ENCODE measurements around the gene QKI.
"Not testable (repeated sequence)": the region's sequence is repeated elsewhere in the genome, so short reads cannot be mapped to it uniquely, and the experiment has no call there.

The QKI gene

GRCh38 chr6:163436843-163437242 lies 22.3 kb downstream of the QKI start:
- no peak overlapping the region for H3K9ac ChIP-seq (ENCODE audit: low read depth, low read length, poor library complexity, severe bottlenecking)
- no peak overlapping the region for H3K4me2 ChIP-seq (ENCODE audit: low read depth, low read length, poor library complexity, severe bottlenecking)
- no peaks in the 10 kb centered on the region for H3K79me2 ChIP-seq (ENCODE audit: insufficient read depth, low read length)
- no peaks in the 10 kb centered on the region for H3F3A ChIP-seq (ENCODE audit: low read depth)
- no peak overlapping the region for H2AFZ ChIP-seq (ENCODE audit: low read length)
- H3K9me2 ChIP-seq (replicated peaks; ENCODE audit: low read depth, low read length), result no peaks in the 10 kb centered on the region
- H3K4me3 ChIP-seq (ENCODE audit: low read length, poor library complexity, severe bottlenecking), result no peak overlapping the region
- no peaks in the 10 kb centered on the region for H3K9me3 ChIP-seq (ENCODE audit: insufficient read depth, low read depth, low read length)
- H3K36me3 ChIP-seq (ENCODE audit: insufficient read depth, low read length), result no peaks in the 10 kb centered on the region
- H4K20me1 ChIP-seq (ENCODE audit: insufficient read depth, low read length, poor library complexity, severe bottlenecking), result no peaks in the 10 kb centered on the region
- H3K27me3 ChIP-seq (ENCODE audit: insufficient read depth, low read length, poor library complexity, severe bottlenecking), result no peaks in the 10 kb centered on the region
- TF ChIP-seq, protein P1, sequence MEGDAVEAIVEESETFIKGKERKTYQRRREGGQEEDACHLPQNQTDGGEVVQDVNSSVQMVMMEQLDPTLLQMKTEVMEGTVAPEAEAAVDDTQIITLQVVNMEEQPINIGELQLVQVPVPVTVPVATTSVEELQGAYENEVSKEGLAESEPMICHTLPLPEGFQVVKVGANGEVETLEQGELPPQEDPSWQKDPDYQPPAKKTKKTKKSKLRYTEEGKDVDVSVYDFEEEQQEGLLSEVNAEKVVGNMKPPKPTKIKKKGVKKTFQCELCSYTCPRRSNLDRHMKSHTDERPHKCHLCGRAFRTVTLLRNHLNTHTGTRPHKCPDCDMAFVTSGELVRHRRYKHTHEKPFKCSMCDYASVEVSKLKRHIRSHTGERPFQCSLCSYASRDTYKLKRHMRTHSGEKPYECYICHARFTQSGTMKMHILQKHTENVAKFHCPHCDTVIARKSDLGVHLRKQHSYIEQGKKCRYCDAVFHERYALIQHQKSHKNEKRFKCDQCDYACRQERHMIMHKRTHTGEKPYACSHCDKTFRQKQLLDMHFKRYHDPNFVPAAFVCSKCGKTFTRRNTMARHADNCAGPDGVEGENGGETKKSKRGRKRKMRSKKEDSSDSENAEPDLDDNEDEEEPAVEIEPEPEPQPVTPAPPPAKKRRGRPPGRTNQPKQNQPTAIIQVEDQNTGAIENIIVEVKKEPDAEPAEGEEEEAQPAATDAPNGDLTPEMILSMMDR (conservative IDR thresholded peaks at IDR 0.05; ENCODE audit: low read length), result no peak
- TF ChIP-seq EZH2phosphoT487 (IDR thresholded peaks at IDR 0.05; ENCODE audit: borderline replicate concordance), result no peak
- H3K4me1 ChIP-seq (ENCODE audit: insufficient read depth, low read length, poor library complexity, severe bottlenecking), result no peaks in the 10 kb centered on the region

DNA sequence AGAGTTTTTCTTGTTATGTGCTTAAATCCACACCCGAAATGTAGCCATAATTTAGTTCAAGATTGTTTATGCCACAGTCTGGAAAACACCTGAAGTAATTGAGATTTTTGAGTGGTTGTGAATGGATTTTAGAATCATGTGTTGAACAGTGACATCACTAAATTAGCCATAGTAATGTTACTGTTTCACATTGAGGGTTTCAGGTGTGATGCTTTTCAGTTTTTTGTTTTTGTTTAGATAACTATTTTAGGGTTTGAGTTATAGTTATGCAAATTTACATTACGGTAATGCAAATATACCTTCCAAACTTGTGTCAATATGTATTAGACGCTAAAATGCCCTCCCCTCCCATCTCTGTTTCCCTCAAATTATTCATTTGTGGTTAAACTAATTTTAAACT lies 22.9 kb downstream of the QKI start:
- no peak overlapping the region for H2AFZ ChIP-seq (ENCODE audit: low read length)
- H4K20me1 ChIP-seq (ENCODE audit: insufficient read depth, low read length, poor library complexity, severe bottlenecking), result no peaks in the 10 kb centered on the region
- H3K9ac ChIP-seq (ENCODE audit: low read depth, low read length, poor library complexity, severe bottlenecking), result no peak overlapping the region
- H3K27me3 ChIP-seq (ENCODE audit: insufficient read depth, low read length, poor library complexity, severe bottlenecking), result no peaks in the 10 kb centered on the region
- H3K9me2 ChIP-seq (replicated peaks; ENCODE audit: low read depth, low read length), result no peaks in the 10 kb centered on the region
- H3K4me1 ChIP-seq (ENCODE audit: insufficient read depth, low read length, poor library complexity, severe bottlenecking), result no peaks in the 10 kb centered on the region
- TF ChIP-seq, protein P1 (conservative IDR thresholded peaks at IDR 0.05; ENCODE audit: low read length), result no peak
- no peak for TF ChIP-seq EZH2phosphoT487 (IDR thresholded peaks at IDR 0.05; ENCODE audit: borderline replicate concordance)
- no peaks in the 10 kb centered on the region for H3K79me2 ChIP-seq (ENCODE audit: insufficient read depth, low read length)
- H3K4me2 ChIP-seq (ENCODE audit: low read depth, low read length, poor library complexity, severe bottlenecking), result no peak overlapping the region
- H3K36me3 ChIP-seq (ENCODE audit: insufficient read depth, low read length), result no peaks in the 10 kb centered on the region
- H3K4me3 ChIP-seq (ENCODE audit: low read length, poor library complexity, severe bottlenecking), result no peak overlapping the region
- H3K9me3 ChIP-seq (ENCODE audit: insufficient read depth, low read depth, low read length), result no peaks in the 10 kb centered on the region
- H3F3A ChIP-seq (ENCODE audit: low read depth), result no peaks in the 10 kb centered on the region

GRCh38 chr6:163438298-163438939 lies 23.9 kb downstream of the QKI start:
- Histone ChIP-seq H3K4me2 (ENCODE audit: low read depth, low read length, poor library complexity, severe bottlenecking) (no peak overlapping the region), H4K20me1 (ENCODE audit: insufficient read depth, low read length, poor library complexity, severe bottlenecking) (no peaks in the 10 kb centered on the region)
- no peak for TF ChIP-seq EZH2phosphoT487 (IDR thresholded peaks at IDR 0.05; ENCODE audit: borderline replicate concordance)

DNA sequence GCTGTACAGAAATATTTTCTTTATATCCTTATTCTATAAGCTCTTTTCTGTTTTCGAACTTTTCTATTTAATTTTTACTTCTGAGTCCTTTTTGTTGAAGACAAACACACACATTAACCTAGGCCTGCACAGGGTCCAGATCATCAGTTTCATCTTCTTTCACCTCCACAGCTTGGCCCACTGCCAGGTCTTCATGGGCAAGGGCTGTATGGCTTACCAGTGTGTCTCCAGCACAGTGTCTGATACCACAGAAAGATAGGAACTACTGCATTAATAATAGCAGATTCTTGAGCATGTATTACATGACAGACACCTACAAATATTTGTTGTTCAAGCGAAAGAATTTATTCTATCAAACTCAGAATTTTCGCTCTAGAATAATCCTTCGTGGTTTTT lies 24.4 kb downstream of the QKI start:
- Histone ChIP-seq H3K4me2 (ENCODE audit: low read depth, low read length, poor library complexity, severe bottlenecking) (no peak overlapping the region), H3K4me1 (ENCODE audit: insufficient read depth, low read length, poor library complexity, severe bottlenecking) (no peaks in the 10 kb centered on the region), H3K36me3 (ENCODE audit: insufficient read depth, low read length) (no peaks in the 10 kb centered on the region), H3K9me3 (ENCODE audit: insufficient read depth, low read depth, low read length) (no peaks in the 10 kb centered on the region), H3K9me2 (replicated peaks; ENCODE audit: low read depth, low read length) (no peaks in the 10 kb centered on the region), H3F3A (ENCODE audit: low read depth) (no peaks in the 10 kb centered on the region), H3K27me3 (ENCODE audit: insufficient read depth, low read length, poor library complexity, severe bottlenecking) (no peaks in the 10 kb centered on the region), H3K9ac (ENCODE audit: low read depth, low read length, poor library complexity, severe bottlenecking) (no peak overlapping the region), H3K4me3 (ENCODE audit: low read length, poor library complexity, severe bottlenecking) (no peak overlapping the region), H4K20me1 (ENCODE audit: insufficient read depth, low read length, poor library complexity, severe bottlenecking) (no peaks in the 10 kb centered on the region), H2AFZ (ENCODE audit: low read length) (no peak overlapping the region), H3K79me2 (ENCODE audit: insufficient read depth, low read length) (no peaks in the 10 kb centered on the region)
- TF ChIP-seq, protein P1 (conservative IDR thresholded peaks at IDR 0.05; ENCODE audit: low read length), result no peak
- TF ChIP-seq EZH2phosphoT487 (IDR thresholded peaks at IDR 0.05; ENCODE audit: borderline replicate concordance), result no peak

More at GRCh38 chr6:163438298-163438939, 23.9 kb downstream of the QKI start:
- H3K27me3 ChIP-seq (ENCODE audit: insufficient read depth, low read length, poor library complexity, severe bottlenecking), result no peaks in the 10 kb centered on the region
- H3K4me1 ChIP-seq (ENCODE audit: insufficient read depth, low read length, poor library complexity, severe bottlenecking), result no peaks in the 10 kb centered on the region
- no peak overlapping the region for H2AFZ ChIP-seq (ENCODE audit: low read length)
- H3K4me3 ChIP-seq (ENCODE audit: low read length, poor library complexity, severe bottlenecking), result no peak overlapping the region
- no peaks in the 10 kb centered on the region for H3K36me3 ChIP-seq (ENCODE audit: insufficient read depth, low read length)
- H3K79me2 ChIP-seq (ENCODE audit: insufficient read depth, low read length), result no peaks in the 10 kb centered on the region
- no peaks in the 10 kb centered on the region for H3F3A ChIP-seq (ENCODE audit: low read depth)
- no peaks in the 10 kb centered on the region for H3K9me3 ChIP-seq (ENCODE audit: insufficient read depth, low read depth, low read length)
- H3K9ac ChIP-seq (ENCODE audit: low read depth, low read length, poor library complexity, severe bottlenecking), result no peak overlapping the region
- H3K9me2 ChIP-seq (replicated peaks; ENCODE audit: low read depth, low read length), result no peaks in the 10 kb centered on the region

- not testable (repeated sequence) for H3K9me3 ChIP-seq (ENCODE audit: insufficient read depth, low read depth, low read length); H4K20me1 ChIP-seq (ENCODE audit: insufficient read depth, low read length, poor library complexity, severe bottlenecking); H3K4me1 ChIP-seq (ENCODE audit: insufficient read depth, low read length, poor library complexity, severe bottlenecking); H3K4me3 ChIP-seq (ENCODE audit: low read length, poor library complexity, severe bottlenecking); H3K9me2 ChIP-seq (replicated peaks; ENCODE audit: low read depth, low read length); H3F3A ChIP-seq (ENCODE audit: low read depth); H3K4me2 ChIP-seq (ENCODE audit: low read depth, low read length, poor library complexity, severe bottlenecking); H3K9ac ChIP-seq (ENCODE audit: low read depth, low read length, poor library complexity, severe bottlenecking); H3K79me2 ChIP-seq (ENCODE audit: insufficient read depth, low read length); H3K27me3 ChIP-seq (ENCODE audit: insufficient read depth, low read length, poor library complexity, severe bottlenecking); H2AFZ ChIP-seq (ENCODE audit: low read length); H3K36me3 ChIP-seq (ENCODE audit: insufficient read depth, low read length)
Observed at GRCh38 chr6:163439390-163439789, 24.9 kb downstream of the QKI start.
